H9 (cell line): ENCODE measurements around the gene EFCC1. TPM values are rescaled to one million over a fixed set of nuclear protein-coding genes. Genes with fewer than 3 reads are reported as not detected.

Experiments
- DNase-seq: peaks from one replicate; pipeline ENCODE4 v3.0.0-alpha.2; 2017
- H2AFZ ChIP-seq: one replicate; pipeline ENCODE4 v1.6.1; 2013; ENCODE audit warnings: mild to moderate bottlenecking, low read length, control low read depth, moderate library complexity
- H2AK5ac ChIP-seq: 2 replicates; pipeline ENCODE4 v1.6.1; 2013; ENCODE audit warnings: low read length, control low read depth, mixed read lengths; ENCODE audit not compliant: insufficient read length
- H2BK120ac ChIP-seq: one replicate; pipeline ENCODE4 v1.6.1; 2013; ENCODE audit warnings: low read depth, mild to moderate bottlenecking, low read length, control low read depth, inconsistent platforms; ENCODE audit not compliant: poor library complexity, severe bottlenecking
- H2BK12ac ChIP-seq: 2 replicates; pipeline ENCODE4 v1.6.1; 2013; ENCODE audit warnings: low read length, control low read depth, mixed read lengths, low read depth; ENCODE audit not compliant: insufficient read length
- H2BK15ac ChIP-seq: 2 replicates; pipeline ENCODE4 v1.6.1; 2013; ENCODE audit warnings: low read depth, low read length, control low read depth
- H2BK20ac ChIP-seq: one replicate; pipeline ENCODE4 v1.6.1; 2013; ENCODE audit warnings: low read depth, mild to moderate bottlenecking, low read length, control low read depth, inconsistent platforms; ENCODE audit not compliant: poor library complexity, severe bottlenecking
- H2BK5ac ChIP-seq: 2 replicates; pipeline ENCODE4 v1.6.1; 2013; ENCODE audit warnings: low read length, control low read depth, mixed read lengths; ENCODE audit not compliant: insufficient read length
- H3K14ac ChIP-seq: 2 replicates; pipeline ENCODE4 v1.6.1; 2013; ENCODE audit warnings: low read length, control low read depth; ENCODE audit not compliant: insufficient read depth
- H3K18ac ChIP-seq: 2 replicates; pipeline ENCODE4 v1.6.1; 2013; ENCODE audit warnings: low read depth, mild to moderate bottlenecking, mixed read lengths, low read length, control low read depth; ENCODE audit not compliant: insufficient read length
- H3K23ac ChIP-seq: 2 replicates; pipeline ENCODE4 v1.6.1; 2013; ENCODE audit warnings: low read length, control low read depth, mixed read lengths, low read depth; ENCODE audit not compliant: insufficient read length
- H3K23me2 ChIP-seq: 2 replicates; pipeline ENCODE4 v1.6.1; 2013; ENCODE audit warnings: low read depth, mild to moderate bottlenecking, mixed read lengths, low read length, control low read depth; ENCODE audit not compliant: insufficient read length, poor library complexity, severe bottlenecking
- H3K27ac ChIP-seq: 2 replicates; pipeline ENCODE4 v1.5.1; 2013; ENCODE audit warnings: low read length, control low read depth, mixed read lengths, low read depth; ENCODE audit not compliant: insufficient read length
- H3K27me3 ChIP-seq: 2 replicates; pipeline ENCODE4 v1.6.1; 2013; ENCODE audit warnings: low read length, control low read depth, inconsistent platforms; ENCODE audit not compliant: insufficient read depth
- H3K4ac ChIP-seq: 2 replicates; pipeline ENCODE4 v1.6.1; 2013; ENCODE audit warnings: low read depth, mild to moderate bottlenecking, control low read depth, inconsistent platforms, low read length, moderate library complexity
- H3K4me1 ChIP-seq: 2 replicates; pipeline ENCODE4 v1.6.1; 2013; ENCODE audit warnings: low read length, control low read depth, inconsistent platforms; ENCODE audit not compliant: insufficient read depth
- H3K4me2 ChIP-seq: 2 replicates; pipeline ENCODE4 v1.6.1; 2013; ENCODE audit warnings: low read length, control low read depth, mixed read lengths; ENCODE audit not compliant: insufficient read length, insufficient read depth
- H3K56ac ChIP-seq: 2 replicates; pipeline ENCODE4 v1.6.1; 2013; ENCODE audit warnings: low read depth, mild to moderate bottlenecking, mixed read lengths, low read length, control low read depth; ENCODE audit not compliant: insufficient read length
- H3K79me1 ChIP-seq: 2 replicates; pipeline ENCODE4 v1.6.1; 2013; ENCODE audit warnings: low read depth, mild to moderate bottlenecking, moderate library complexity, low read length, control low read depth, inconsistent platforms; ENCODE audit not compliant: insufficient read depth, poor library complexity, severe bottlenecking
- H3K79me2 ChIP-seq: 2 replicates; pipeline ENCODE4 v1.6.1; 2013; ENCODE audit warnings: low read length, control low read depth, inconsistent platforms; ENCODE audit not compliant: insufficient read depth
- H3K9ac ChIP-seq: 2 replicates; pipeline ENCODE4 v1.6.1; 2013; ENCODE audit warnings: low read length, control low read depth, mixed read lengths; ENCODE audit not compliant: insufficient read length; ENCODE audit errors: extremely low read depth
- H3K9me3 ChIP-seq: one replicate; pipeline ENCODE4 v1.6.1; 2013; ENCODE audit warnings: low read depth, low read length, inconsistent platforms; ENCODE audit not compliant: control insufficient read depth
- H3T11ph ChIP-seq: one replicate; pipeline ENCODE4 v1.6.1; 2013; ENCODE audit warnings: mild to moderate bottlenecking, low read length, control low read depth, inconsistent platforms
- H4K20me1 ChIP-seq: one replicate; pipeline ENCODE4 v1.6.1; 2013; ENCODE audit not compliant: control insufficient read depth, insufficient read length, insufficient read depth
- H4K5ac ChIP-seq: 2 replicates; pipeline ENCODE4 v1.6.1; 2013; ENCODE audit warnings: low read depth, mild to moderate bottlenecking, mixed read lengths, low read length, control low read depth; ENCODE audit not compliant: insufficient read length
- H4K8ac ChIP-seq: replicated peaks from 2 replicates; pipeline ENCODE4 v1.6.1; 2013; ENCODE audit warnings: low read length, control low read depth, mixed read lengths, low read depth; ENCODE audit not compliant: insufficient read length
- H4K91ac ChIP-seq: 2 replicates; pipeline ENCODE4 v1.6.1; 2013; ENCODE audit warnings: low read depth, mild to moderate bottlenecking, moderate library complexity, mixed read lengths, low read length, control low read depth; ENCODE audit not compliant: insufficient read length
- H3K27ac Mint-ChIP-seq, 3 experiments: 2 replicates in 2 of 3; 3 replicates in 1 of 3; pipeline ENCODE4 v1.8.0; 2020 to 2021; ENCODE audit warnings: mixed read lengths in 3 of 3, mild to moderate bottlenecking in 1 of 3, moderate library complexity in 1 of 3
- H3K27me3 Mint-ChIP-seq: 2 replicates; pipeline ENCODE4 v1.8.0; 2021; ENCODE audit warnings: low read depth, mild to moderate bottlenecking, moderate library complexity, mixed read lengths
- H3K36me3 Mint-ChIP-seq, 3 experiments: 2 replicates in 2 of 3; 3 replicates in 1 of 3; pipeline ENCODE4 v1.8.0; 2020 to 2021; ENCODE audit warnings: low read depth in 3 of 3, mixed read lengths in 3 of 3; ENCODE audit not compliant: insufficient read depth in 1 of 3
- H3K4me1 Mint-ChIP-seq, 2 experiments: 2 replicates each; pipeline ENCODE4 v1.8.0; 2020; ENCODE audit warnings: mixed read lengths in 2 of 2
- H3K4me3 Mint-ChIP-seq, 2 experiments: 2 replicates in 1 of 2; 3 replicates in 1 of 2; pipeline ENCODE4 v1.8.0; 2020 to 2021; ENCODE audit warnings: mild to moderate bottlenecking in 2 of 2, mixed read lengths in 2 of 2, moderate library complexity in 1 of 2
- H3K9me3 Mint-ChIP-seq, 2 experiments: 2 replicates in 1 of 2; 3 replicates in 1 of 2; pipeline ENCODE4 v1.8.0; 2020; ENCODE audit warnings: mild to moderate bottlenecking in 2 of 2, mixed read lengths in 2 of 2, moderate library complexity in 1 of 2
- CTCF ChIP-seq: fragments of 200-600 bp; sonication (generic); conservative IDR thresholded peaks from 3 replicates; pipeline ENCODE4 v1.8.0; 2021; ENCODE audit warnings: antibody characterized with exemption, mild to moderate bottlenecking
- WGBS: extraction: QIAGEN DNeasy Blood & Tissue Kit; methylation state at CpG from one replicate; pipeline ENCODE4 v1.1.7; 2013; ENCODE audit warnings: missing lambda C conversion rate, low lambda C conversion rate, mixed read lengths; ENCODE audit not compliant: insufficient read length; ENCODE audit errors: extremely low coverage; 5-methylcytosine and 5-hydroxymethylcytosine counted together
- total RNA-seq: library from RNA; stranded (reverse); gene quantifications from 2 replicates; pipeline ENCODE4 v1.2.1, GENCODE V29; 2021

Gene EFCC1
- total RNA-seq, 1 experiment from 2014 or later, result 0.09 TPM

- H3T11ph ChIP-seq, result no peak overlapping the region
- no peak overlapping the region for H2BK15ac ChIP-seq
- no peak overlapping the region for H3K23ac ChIP-seq
- TF ChIP-seq CTCF, result no peak
- WGBS, result no CpG with 5 or more reads among the region's 28 CpGs
- no peak overlapping the region for H4K5ac ChIP-seq
- Mint-ChIP-seq H3K27me3 (peaks cover 97% of the 10 kb centered on the region), H3K4me3 (peak overlapping the region; percentile 49 to 74), H3K4me1 (peaks cover 17 to 38% of the 10 kb centered on the region in 2 experiments), H3K9me3 (peaks cover 0 to 8% of the 10 kb centered on the region in 2 experiments; a peak in 4 of 5 replicates), H3K27ac (no peak overlapping the region), H3K36me3 (no peaks in the 10 kb centered on the region; a peak in 3 of 7 replicates)
- no peaks in the 10 kb centered on the region for H3K79me1 ChIP-seq
- no peak overlapping the region for H4K91ac ChIP-seq
- H2BK5ac ChIP-seq, result no peak overlapping the region
- no peak overlapping the region for H3K18ac ChIP-seq
- peaks cover 48% of the 10 kb centered on the region for H3K27me3 ChIP-seq
- no peak overlapping the region for H2AFZ ChIP-seq
- DNase-seq, result no peak
- H3K9ac ChIP-seq, result no peak overlapping the region
- H2BK12ac ChIP-seq, result no peak overlapping the region
- no peak overlapping the region for H2AK5ac ChIP-seq
- peaks cover 7% of the 10 kb centered on the region for H3K23me2 ChIP-seq
- H3K14ac ChIP-seq, result no peak overlapping the region
- no peak overlapping the region for H3K56ac ChIP-seq
- no peak overlapping the region for H3K27ac ChIP-seq
- H3K4me2 ChIP-seq, result peak overlapping the region; percentile 93
- peaks cover 2% of the 10 kb centered on the region; the same call in 1 of the 2 replicates for H3K4me1 ChIP-seq
- H2BK20ac ChIP-seq, result no peak overlapping the region
- no peaks in the 10 kb centered on the region for H3K79me2 ChIP-seq
- no peak overlapping the region for H2BK120ac ChIP-seq
- no peaks in the 10 kb centered on the region for H3K9me3 ChIP-seq
- H4K20me1 ChIP-seq, result no peaks in the 10 kb centered on the region
- H4K8ac ChIP-seq, result no peak overlapping the region
- no peak overlapping the region for H3K4ac ChIP-seq
Observed at GRCh38 chr3:129002573-129003569, 1.8 kb downstream of the EFCC1 start.
